Liver (tissue), 9 donors: Measurements from ENCODE around the gene MARVELD2. TPM values are rescaled to one million over a fixed set of nuclear protein-coding genes. Genes with fewer than 3 reads are reported as not detected.

Source experiments
- DNase-seq: peaks from one replicate; pipeline ENCODE4 v3.0.0-alpha.2; 2017; ENCODE audit warnings: low spot score
- H3K27ac ChIP-seq, 2 donors: one replicate each; pipeline ENCODE4 v1.7.0; 2013; ENCODE audit warnings: inconsistent platforms in 2 of 2, low read length in 2 of 2, control low read depth in 1 of 2, low read depth in 1 of 2, mild to moderate bottlenecking in 1 of 2
- H3K27me3 ChIP-seq, 4 donors: one replicate each; pipeline versions ENCODE4 v1.6.1 to v1.7.0; 2013; ENCODE audit warnings: low read length in 3 of 4, inconsistent platforms in 1 of 4, mild to moderate bottlenecking in 1 of 4, moderate library complexity in 1 of 4; ENCODE audit not compliant: control insufficient read depth in 4 of 4, insufficient read depth in 4 of 4
- H3K36me3 ChIP-seq, 4 donors: one replicate each; pipeline versions ENCODE4 v1.6.1 to v1.7.0; 2013; ENCODE audit warnings: low read length in 3 of 4, mild to moderate bottlenecking in 3 of 4, low read depth in 1 of 4, moderate library complexity in 1 of 4; ENCODE audit not compliant: control insufficient read depth in 4 of 4, insufficient read depth in 3 of 4
- H3K4me1 ChIP-seq, 4 donors: one replicate each; pipeline versions ENCODE4 v1.6.1 to v1.7.0; 2013; ENCODE audit warnings: low read length in 3 of 4, mild to moderate bottlenecking in 3 of 4, moderate library complexity in 1 of 4; ENCODE audit not compliant: control insufficient read depth in 4 of 4, insufficient read depth in 4 of 4
- H3K4me3 ChIP-seq, 3 donors: one replicate each; pipeline versions ENCODE4 v1.6.1 to v1.7.0; 2013; ENCODE audit warnings: low read length in 3 of 3, control low read depth in 1 of 3, low read depth in 1 of 3, mild to moderate bottlenecking in 1 of 3
- H3K9ac ChIP-seq, 2 donors: one replicate each; pipeline ENCODE4 v1.7.0; 2013; ENCODE audit warnings: low read length in 2 of 2, mild to moderate bottlenecking in 2 of 2, moderate library complexity in 2 of 2, control low read depth in 1 of 2, low read depth in 1 of 2
- H3K9me3 ChIP-seq, 4 donors: one replicate each; pipeline versions ENCODE4 v1.6.1 to v1.7.0; 2013; ENCODE audit warnings: low read length in 3 of 4; ENCODE audit not compliant: control insufficient read depth in 4 of 4
- ATF3 ChIP-seq: IDR thresholded peaks from 2 replicates; pipeline ENCODE4 v1.6.1; 2016; ENCODE audit warnings: antibody characterized with exemption
- CTCF ChIP-seq: fragments of 150-350 bp; IDR thresholded peaks from 2 replicates; pipeline ENCODE4 v1.5.1; 2017; ENCODE audit warnings: improper control_type of control experiment, low read depth, low read length; ENCODE audit not compliant: missing input control
- FOXA1 ChIP-seq: IDR thresholded peaks from 2 replicates; pipeline ENCODE4 v1.6.1; 2016; ENCODE audit warnings: antibody characterized with exemption
- GABPA ChIP-seq, 2 donors: IDR thresholded peaks in 1 of 2; conservative IDR thresholded peaks in 1 of 2; 2 replicates each; pipeline ENCODE4 v1.6.1; 2016; ENCODE audit warnings: antibody characterized with exemption in 2 of 2, mild to moderate bottlenecking in 1 of 2, moderate library complexity in 1 of 2
- HNF4A ChIP-seq, 2 donors: conservative IDR thresholded peaks; 2 replicates each; pipeline ENCODE4 v1.6.1; 2016; ENCODE audit warnings: antibody characterized with exemption in 2 of 2, mild to moderate bottlenecking in 2 of 2
- HNF4G ChIP-seq: IDR thresholded peaks from 2 replicates; pipeline ENCODE4 v1.6.1; 2016; ENCODE audit warnings: antibody characterized with exemption
- MAX ChIP-seq: IDR thresholded peaks from 2 replicates; pipeline ENCODE4 v1.6.1; 2016; ENCODE audit warnings: antibody characterized with exemption
- NR2F2 ChIP-seq: IDR thresholded peaks from 2 replicates; pipeline ENCODE4 v1.6.1; 2016; ENCODE audit warnings: antibody characterized with exemption
- RAD21 ChIP-seq, 2 donors: IDR thresholded peaks; 2 replicates each; pipeline ENCODE4 v1.6.1; 2016; ENCODE audit warnings: antibody characterized with exemption in 2 of 2, mild to moderate bottlenecking in 2 of 2
- SP1 ChIP-seq: IDR thresholded peaks from 2 replicates; pipeline ENCODE4 v1.6.1; 2018; ENCODE audit warnings: antibody characterized with exemption, mild to moderate bottlenecking
- YY1 ChIP-seq: IDR thresholded peaks from 2 replicates; pipeline ENCODE4 v1.6.1; 2016; ENCODE audit warnings: antibody characterized with exemption, mild to moderate bottlenecking
- WGBS: extraction: QIAGEN DNeasy Blood & Tissue Kit; methylation state at CpG from one replicate; pipeline ENCODE4 v1.1.7; 2013; 5-methylcytosine and 5-hydroxymethylcytosine counted together
- polyA plus RNA-seq, 2 donors: library from polyadenylated mRNA; stranded (reverse) in 1 of 2; unstranded in 1 of 2; fragments of 200-250 nt in 1 of 2; fragments of >200 nt in 1 of 2; fragmentation: Nextera tagmentation in 1 of 2; extraction: Ambion mirVana in 1 of 2; gene quantifications; one replicate each; pipeline versions ENCODE4 v1.2.1 to v1.2.3, GENCODE V29; 2013 to 2015
- total RNA-seq, 2 donors: library from RNA; depleted of rRNA; stranded (reverse); fragments of >200 nt; gene quantifications; one replicate each; pipeline ENCODE4 v1.2.3, GENCODE V29; 2014
- TF ChIP-seq, protein P1 (sequence below): IDR thresholded peaks from 2 replicates; pipeline ENCODE4 v1.6.1; 2016; ENCODE audit warnings: antibody characterized with exemption
- TF ChIP-seq, protein P2 (sequence below): IDR thresholded peaks from 2 replicates; pipeline ENCODE4 v1.6.1; 2016; ENCODE audit warnings: antibody characterized with exemption, mild to moderate bottlenecking
- donor health status: healthy.
- donor health status: healthy.
- donor health status: healthy.
- donor health status: healthy.
- donor health status: healthy.

The MARVELD2 gene
- total and polyA plus RNA-seq, 4 donors = 9.4 to 20.2 (median 12.3) TPM

- DNase-seq = no peak
- Histone ChIP-seq H3K4me3 (no peak overlapping the region), H3K9me3 (no peaks in the 10 kb centered on the region), H3K4me1 (no peaks in the 10 kb centered on the region), H3K36me3 (peaks cover 6 to 10% (median 7%) of the 10 kb centered on the region in 4 donors), H3K9ac (no peak overlapping the region), H3K27me3 (no peaks in the 10 kb centered on the region), H3K27ac (no peak overlapping the region)
- TF ChIP-seq GABPA (IDR thresholded peaks at IDR 0.05 in 1 of 2, conservative IDR thresholded peaks at IDR 0.05 in 1 of 2) (no peak), HNF4G (no peak), MAX (no peak), ATF3 (no peak), CTCF (no peak), SP1 (no peak)
- TF ChIP-seq, protein P1, sequence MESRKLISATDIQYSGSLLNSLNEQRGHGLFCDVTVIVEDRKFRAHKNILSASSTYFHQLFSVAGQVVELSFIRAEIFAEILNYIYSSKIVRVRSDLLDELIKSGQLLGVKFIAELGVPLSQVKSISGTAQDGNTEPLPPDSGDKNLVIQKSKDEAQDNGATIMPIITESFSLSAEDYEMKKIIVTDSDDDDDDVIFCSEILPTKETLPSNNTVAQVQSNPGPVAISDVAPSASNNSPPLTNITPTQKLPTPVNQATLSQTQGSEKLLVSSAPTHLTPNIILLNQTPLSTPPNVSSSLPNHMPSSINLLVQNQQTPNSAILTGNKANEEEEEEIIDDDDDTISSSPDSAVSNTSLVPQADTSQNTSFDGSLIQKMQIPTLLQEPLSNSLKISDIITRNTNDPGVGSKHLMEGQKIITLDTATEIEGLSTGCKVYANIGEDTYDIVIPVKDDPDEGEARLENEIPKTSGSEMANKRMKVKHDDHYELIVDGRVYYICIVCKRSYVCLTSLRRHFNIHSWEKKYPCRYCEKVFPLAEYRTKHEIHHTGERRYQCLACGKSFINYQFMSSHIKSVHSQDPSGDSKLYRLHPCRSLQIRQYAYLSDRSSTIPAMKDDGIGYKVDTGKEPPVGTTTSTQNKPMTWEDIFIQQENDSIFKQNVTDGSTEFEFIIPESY = no peak
- 94% methylated on average over 15 of the region's 15 CpGs for WGBS
Measured at GRCh38 chr5:69404659-69405330, 10.1 kb upstream of the MARVELD2 start.

DNA sequence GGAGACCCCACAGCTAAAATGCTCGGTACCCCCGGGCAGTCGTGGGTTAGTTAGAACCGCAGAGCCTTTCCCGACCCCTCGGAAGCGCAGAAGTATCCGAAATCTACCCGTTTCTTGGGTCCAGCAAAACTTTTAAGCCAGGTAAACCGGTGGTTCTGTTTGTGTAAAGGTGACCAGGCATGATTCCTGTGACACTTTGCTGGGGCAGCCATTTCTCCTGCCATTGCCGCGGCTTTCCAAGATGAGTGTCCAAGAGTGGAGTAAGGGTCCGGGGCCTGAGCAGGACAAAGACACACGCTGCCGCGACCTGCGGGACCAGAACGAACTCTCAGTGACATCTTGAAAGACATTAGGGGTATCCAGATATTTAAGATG, 655 bp downstream of the MARVELD2 start:
- Histone ChIP-seq H3K36me3 (peaks cover 0 to 16% (median 7%) of the 10 kb centered on the region in 4 donors), H3K27ac (peak overlapping the region; percentile 89 to 92), H3K9ac (peak overlapping the region; percentile 70 to 71), H3K9me3 (no peaks in the 10 kb centered on the region), H3K27me3 (no peaks in the 10 kb centered on the region), H3K4me3 (peak overlapping the region; percentile 62 to 91 (median 89)), H3K4me1 (peaks cover 0 to 18% (median 4%) of the 10 kb centered on the region in 4 donors)
- DNase-seq = no peak
- TF ChIP-seq RAD21 (IDR thresholded peaks at IDR 0.05) = peak; percentile 7 to 12
- no peak for TF ChIP-seq NR2F2
- TF ChIP-seq YY1 = peak; percentile 95
- 21% methylated on average over 18 of the region's 18 CpGs for WGBS

- 34% methylated on average over 6 of the region's 6 CpGs for WGBS
- H3K4me3 ChIP-seq = peak overlapping the region; percentile 62 to 91 (median 89)
- H3K27me3 ChIP-seq = no peaks in the 10 kb centered on the region
- DNase-seq = no peak
- H3K36me3 ChIP-seq = peaks cover 0 to 16% (median 7%) of the 10 kb centered on the region in 4 donors
- no peaks in the 10 kb centered on the region for H3K9me3 ChIP-seq
- peaks cover 0 to 19% (median 4%) of the 10 kb centered on the region in 4 donors for H3K4me1 ChIP-seq
- peak overlapping the region in 1 of 2 donors; percentile 89 for H3K27ac ChIP-seq
- H3K9ac ChIP-seq = peak overlapping the region; percentile 70 to 71
- TF ChIP-seq, protein P1 = no peak
- TF ChIP-seq, protein P2, sequence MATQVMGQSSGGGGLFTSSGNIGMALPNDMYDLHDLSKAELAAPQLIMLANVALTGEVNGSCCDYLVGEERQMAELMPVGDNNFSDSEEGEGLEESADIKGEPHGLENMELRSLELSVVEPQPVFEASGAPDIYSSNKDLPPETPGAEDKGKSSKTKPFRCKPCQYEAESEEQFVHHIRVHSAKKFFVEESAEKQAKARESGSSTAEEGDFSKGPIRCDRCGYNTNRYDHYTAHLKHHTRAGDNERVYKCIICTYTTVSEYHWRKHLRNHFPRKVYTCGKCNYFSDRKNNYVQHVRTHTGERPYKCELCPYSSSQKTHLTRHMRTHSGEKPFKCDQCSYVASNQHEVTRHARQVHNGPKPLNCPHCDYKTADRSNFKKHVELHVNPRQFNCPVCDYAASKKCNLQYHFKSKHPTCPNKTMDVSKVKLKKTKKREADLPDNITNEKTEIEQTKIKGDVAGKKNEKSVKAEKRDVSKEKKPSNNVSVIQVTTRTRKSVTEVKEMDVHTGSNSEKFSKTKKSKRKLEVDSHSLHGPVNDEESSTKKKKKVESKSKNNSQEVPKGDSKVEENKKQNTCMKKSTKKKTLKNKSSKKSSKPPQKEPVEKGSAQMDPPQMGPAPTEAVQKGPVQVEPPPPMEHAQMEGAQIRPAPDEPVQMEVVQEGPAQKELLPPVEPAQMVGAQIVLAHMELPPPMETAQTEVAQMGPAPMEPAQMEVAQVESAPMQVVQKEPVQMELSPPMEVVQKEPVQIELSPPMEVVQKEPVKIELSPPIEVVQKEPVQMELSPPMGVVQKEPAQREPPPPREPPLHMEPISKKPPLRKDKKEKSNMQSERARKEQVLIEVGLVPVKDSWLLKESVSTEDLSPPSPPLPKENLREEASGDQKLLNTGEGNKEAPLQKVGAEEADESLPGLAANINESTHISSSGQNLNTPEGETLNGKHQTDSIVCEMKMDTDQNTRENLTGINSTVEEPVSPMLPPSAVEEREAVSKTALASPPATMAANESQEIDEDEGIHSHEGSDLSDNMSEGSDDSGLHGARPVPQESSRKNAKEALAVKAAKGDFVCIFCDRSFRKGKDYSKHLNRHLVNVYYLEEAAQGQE = no peak
- TF ChIP-seq RAD21 (IDR thresholded peaks at IDR 0.05) (no peak), CTCF (no peak), YY1 (no peak), HNF4A (conservative IDR thresholded peaks at IDR 0.05) (no peak), NR2F2 (no peak), FOXA1 (no peak)
Measured at GRCh38 chr5:69416180-69416579, 1.3 kb downstream of the MARVELD2 start.
